OCI-M2 (cell line): ENCODE results near the gene NDRG3.

Experiments
- DNase-seq: peaks from one replicate; lab custom pipeline; 2025; ENCODE audit not compliant: unreplicated experiment; lab: John Stamatoyannopoulos, UW

The NDRG3 gene

GRCh38 chr20:36761125-36761524 is 15.2 kb upstream of the NDRG3 start:
- no peak for DNase-seq

GRCh38 chr20:36760647-36761046 is 14.8 kb upstream of the NDRG3 start:
- DNase-seq, result no peak

GRCh38 chr20:36758276-36758675 is 12.4 kb upstream of the NDRG3 start:
- DNase-seq, result no peak

GRCh38 chr20:36756496-36756895 is 10.6 kb upstream of the NDRG3 start:
- DNase-seq, result no peak

DNA sequence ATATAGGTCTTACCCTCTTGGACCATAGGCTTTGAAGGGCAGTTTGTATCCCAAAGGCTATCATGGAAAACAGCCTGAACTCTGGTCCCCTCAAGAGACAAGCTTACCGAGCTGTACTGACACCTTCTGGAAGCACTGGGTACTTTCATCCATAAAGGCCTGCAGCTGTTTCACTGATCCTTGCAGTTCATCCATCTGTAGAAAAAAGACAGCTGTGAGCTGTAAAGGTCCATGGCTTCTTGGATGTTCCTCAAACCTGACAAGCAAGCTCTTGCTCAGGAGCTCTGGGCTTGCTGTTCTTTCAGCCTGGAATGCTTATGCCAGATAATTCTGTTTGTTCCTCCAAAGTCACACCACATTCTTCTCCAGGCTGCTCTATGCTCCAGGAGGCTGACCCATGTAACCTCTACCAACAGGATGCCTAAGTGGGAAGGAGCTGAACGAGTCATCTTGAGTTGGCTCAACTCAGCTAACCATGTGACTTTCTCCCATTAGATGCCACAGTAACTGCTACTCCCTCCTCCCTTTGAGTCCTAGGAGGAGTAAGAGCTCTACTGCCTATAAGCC is 8.8 kb upstream of the NDRG3 start:
- no peak for DNase-seq

DNA sequence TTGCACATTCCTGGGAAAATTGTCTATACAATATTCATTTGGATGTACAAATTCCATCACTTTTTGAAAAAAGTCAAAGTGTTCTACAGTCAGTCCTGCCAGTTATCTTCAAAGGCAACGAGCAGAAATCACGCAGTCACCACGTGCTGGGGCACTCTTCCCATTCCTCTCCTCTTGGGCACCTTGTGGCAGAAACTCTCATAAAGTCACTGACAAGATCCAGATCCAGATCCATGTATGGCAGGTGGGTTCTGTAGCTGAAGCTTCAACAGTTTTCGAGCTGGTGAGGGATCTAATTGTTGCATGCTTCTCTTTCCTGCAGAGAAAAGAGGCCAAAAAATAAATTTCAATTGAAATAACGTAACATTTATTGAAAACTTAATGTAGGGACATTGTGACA is 6.7 kb upstream of the NDRG3 start:
- no peak for DNase-seq

DNA sequence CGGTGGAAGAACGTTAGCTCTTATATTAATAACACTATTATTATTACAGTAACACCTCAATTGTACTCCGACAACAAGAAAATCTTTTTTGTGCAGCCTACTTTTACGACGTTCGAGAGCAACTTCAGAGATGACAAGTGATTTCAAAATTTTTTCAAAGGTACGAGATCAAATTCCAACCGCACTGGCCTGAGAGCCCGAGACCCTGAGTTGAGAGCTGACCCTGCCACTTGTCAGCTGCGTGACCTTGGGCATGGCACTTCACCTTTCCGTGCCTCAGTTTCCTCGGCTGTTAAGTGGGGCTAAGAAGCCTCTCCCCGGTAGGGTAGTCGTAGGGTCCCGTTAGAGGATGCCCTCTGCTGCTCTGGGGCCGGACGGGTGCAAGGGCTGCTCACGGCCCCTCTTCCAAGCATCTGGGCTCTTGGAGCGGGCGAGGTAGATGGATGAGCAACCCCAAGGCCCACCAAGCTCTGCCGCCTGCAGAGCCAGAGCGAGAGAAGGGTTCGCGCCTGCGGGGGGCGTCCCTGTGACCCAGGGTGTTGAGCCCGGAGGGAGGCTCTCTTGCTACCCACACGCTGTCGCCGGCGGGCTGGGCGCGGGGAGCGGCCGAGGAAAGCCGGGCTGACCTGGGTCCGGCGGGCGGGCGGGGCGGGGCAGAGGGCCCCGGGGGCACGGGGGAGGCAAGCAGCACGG is 510 bp downstream of the NDRG3 start:
- no peak for DNase-seq

GRCh38 chr20:36744764-36745191 is 1.1 kb downstream of the NDRG3 start:
- DNase-seq, result no peak

- DNase-seq, result no peak
Observed at GRCh38 chr20:36744243-36744642, 1.6 kb downstream of the NDRG3 start.

- DNase-seq, result no peak
Observed at GRCh38 chr20:36742558-36742957, 3.3 kb downstream of the NDRG3 start.

DNA sequence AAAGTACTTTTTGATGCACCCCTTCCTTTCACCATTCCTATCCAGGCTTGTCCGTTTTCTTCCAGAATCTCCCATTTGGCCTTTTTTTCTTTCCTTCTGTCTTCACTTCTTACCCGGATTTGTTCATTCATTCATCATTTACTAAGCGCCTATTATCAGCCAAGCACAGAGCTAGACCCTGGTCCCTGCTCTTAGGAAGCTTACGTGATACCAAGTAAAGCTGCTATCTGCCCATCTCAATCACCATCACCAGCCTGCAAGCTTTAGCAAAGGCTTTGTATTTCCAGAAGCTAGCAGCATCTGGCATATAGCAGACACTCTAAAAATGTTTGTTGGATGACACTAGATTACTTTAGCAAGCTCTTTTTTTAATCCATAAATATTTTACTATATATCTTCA is 4.8 kb downstream of the NDRG3 start:
- no peak for DNase-seq

GRCh38 chr20:36737183-36737499 is 8.7 kb downstream of the NDRG3 start:
- DNase-seq, result no peak

DNA sequence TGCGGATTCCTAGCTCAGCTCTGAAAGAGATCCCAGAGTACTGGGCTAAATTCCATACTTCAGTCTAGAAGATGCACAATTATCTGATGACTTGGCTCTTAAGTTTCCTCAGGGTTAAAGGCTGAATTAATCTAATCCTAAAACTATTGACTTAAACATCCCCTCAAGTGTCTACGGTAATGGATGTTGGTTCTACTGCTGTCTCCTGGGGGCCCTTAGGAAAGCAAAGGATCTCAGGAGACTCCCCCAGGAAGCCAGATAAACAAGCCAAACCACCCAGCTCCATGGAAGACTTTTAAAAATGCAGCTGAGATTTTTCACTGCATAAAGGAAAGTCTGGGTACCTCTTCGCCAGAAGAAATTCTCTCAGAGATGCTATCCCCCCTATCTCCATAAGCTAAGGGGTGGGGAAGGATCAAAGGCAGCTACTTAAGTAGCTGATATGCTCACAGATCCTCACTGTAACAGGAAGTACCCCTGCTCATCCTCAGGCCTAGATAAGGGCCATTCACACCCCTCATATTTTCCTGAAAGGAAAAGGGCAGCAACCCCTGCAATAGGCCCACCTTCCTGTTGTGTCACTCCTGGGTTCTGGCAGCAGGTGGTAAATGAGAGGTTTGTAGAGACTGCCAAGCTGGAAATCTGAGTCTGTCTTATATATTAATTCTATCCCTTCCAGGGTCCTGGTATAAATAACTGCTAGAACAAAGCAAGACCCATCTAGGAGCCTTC is 9.3 kb downstream of the NDRG3 start:
- no peak for DNase-seq

- no peak for DNase-seq
Observed at GRCh38 chr20:36732456-36732855, 13.4 kb downstream of the NDRG3 start.

GRCh38 chr20:36728986-36729385 is 16.9 kb downstream of the NDRG3 start:
- no peak for DNase-seq

DNA sequence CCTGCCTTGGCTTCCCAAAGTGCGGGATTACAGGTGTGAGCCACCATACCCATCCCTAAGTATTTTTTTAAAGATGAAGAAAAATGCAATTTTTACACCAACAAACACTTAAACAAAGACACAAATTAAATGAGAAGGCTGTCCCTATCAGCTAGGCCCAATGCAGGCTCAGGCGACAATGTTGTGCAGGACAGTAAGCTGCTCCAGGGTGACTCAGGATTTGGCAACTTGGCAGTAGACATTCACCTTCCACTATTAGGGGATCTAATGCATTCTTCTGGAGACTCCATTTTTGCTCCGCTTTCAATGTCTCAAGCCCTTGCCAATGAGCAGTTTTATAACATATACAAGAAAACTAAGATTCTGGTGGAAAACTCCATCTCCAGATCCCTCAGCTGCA is 19.7 kb downstream of the NDRG3 start:
- no peak for DNase-seq

GRCh38 chr20:36720510-36720909 is 25.4 kb downstream of the NDRG3 start:
- DNase-seq, result no peak

DNA sequence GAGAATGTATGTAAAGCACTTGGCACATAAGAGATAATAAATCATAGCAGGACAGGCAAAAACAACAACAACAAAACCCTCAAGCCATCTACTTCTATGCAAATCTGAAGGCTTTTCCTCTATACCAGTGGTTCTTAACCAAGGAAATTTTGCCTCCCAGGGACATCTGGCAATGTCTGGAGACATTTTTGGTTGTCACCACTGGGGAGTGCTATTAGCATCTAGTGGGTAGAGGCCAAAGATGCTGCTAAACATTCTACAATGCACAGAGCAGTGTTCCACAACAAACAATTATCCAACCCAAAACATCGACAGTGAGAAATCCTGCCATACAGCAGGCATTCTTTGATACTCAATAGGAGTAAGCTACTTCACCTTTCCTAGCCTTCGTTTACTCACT is 28.2 kb downstream of the NDRG3 start:
- no peak for DNase-seq

DNA sequence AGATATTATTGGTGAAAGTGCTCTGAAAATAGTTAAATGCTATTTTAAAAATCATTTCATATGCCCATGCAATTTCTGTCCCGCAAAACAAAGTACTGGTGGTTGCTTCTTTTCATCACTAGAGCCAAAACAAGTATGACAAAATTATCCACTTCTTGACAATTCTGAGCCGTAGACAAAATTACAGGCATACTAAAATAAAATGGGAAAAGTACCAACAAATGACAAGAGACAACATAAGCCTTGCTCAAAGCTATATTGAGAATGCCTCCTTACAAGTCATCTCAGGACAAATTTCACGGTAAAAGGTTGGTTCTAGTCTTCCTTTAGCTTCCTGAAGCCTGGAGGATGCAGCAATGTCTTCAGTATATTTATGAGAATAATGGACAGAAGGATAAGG is 28.9 kb downstream of the NDRG3 start:
- no peak for DNase-seq

GRCh38 chr20:36712775-36713174 is 33.1 kb downstream of the NDRG3 start:
- no peak for DNase-seq

DNA sequence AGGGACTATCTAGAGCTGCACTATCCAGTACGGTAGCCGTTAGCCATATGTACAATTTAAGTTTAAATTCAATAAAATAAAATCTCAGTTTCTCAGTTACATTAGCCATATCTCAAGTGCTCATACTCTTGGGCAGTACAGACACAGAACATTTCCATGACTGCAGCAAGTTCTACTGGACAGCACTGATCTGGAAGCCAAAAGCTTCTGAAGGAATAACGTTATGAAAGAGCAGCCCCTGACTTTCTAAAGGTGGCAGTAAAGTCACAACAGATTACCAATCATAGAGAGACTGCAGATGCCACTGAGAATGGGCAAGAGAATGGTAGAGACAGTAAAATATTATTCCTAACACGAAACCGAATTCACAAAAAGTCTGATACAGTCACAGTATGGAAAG is 36.8 kb downstream of the NDRG3 start:
- no peak for DNase-seq

DNA sequence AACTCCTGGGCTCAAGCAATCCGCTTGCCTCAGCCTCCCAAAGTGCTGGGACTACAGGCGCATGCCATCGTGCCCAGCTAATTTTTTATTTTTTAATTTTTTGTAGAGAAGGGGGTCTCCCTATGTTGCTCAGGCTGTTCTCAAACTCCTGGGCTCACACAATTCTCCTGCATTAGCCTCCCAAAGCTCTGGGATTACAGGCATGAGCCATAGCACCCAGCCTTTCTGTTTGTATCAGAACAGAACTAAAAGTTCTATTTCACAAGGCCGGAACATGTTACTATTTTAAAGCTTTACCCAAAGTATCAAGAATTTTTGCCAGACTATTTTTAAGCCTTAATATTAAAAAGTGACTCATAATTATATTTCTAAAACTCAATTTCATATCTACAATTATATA is 42.4 kb downstream of the NDRG3 start:
- no peak for DNase-seq

DNA sequence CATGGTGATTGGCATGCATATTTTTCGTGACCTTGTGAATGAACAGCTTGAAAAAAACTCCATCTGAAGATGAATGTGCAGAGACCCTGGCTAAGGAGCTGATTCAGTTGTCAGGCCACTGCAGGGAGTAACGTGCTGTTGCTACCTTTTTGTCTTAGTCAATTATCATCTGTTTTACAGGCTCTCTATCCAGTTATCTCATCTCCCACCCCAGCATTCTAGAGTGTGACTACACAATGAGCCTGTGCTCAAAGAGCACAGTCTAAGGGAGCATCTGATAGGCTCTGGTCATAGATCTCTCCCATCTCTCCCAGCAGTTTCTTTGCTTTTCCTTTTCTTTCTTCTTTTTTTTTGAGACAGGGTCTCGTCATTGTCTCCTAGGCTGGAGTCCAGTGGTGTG is 45.5 kb downstream of the NDRG3 start:
- DNase-seq, result no peak
